Kasumi-1 (cell line): ENCODE measurements around the gene CTCF.
"Not testable (repeated sequence)": the region's sequence is repeated elsewhere in the genome, so short reads cannot be mapped to it uniquely, and the experiment has no call there.

Experiments used
- DNase-seq, 2 experiments: peaks; one replicate each; lab custom pipeline; 2025; lab: John Stamatoyannopoulos, UW

CTCF gene

GRCh38 chr16:67533987-67534386 is 28.3 kb upstream of the CTCF start:
- DNase-seq = not testable (repeated sequence)

DNA sequence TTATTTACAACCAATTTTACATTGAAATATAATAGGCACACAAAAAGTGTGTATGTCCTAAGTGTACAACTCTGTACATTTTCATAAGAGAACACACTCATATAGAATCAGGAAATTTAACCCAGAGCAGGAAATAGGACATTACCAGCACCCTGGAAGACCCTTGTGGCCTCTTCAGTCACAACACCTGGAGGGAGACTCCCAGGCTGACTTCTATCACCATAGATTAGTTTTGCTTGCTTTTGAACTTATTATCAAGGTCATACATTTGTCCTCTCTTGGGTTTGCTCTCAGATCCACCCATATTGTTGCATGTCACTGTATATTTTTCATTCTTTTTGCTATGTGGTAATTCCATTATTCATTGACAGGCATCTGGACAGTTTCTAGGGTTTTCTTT is 27.9 kb upstream of the CTCF start:
- no peak for DNase-seq

DNA sequence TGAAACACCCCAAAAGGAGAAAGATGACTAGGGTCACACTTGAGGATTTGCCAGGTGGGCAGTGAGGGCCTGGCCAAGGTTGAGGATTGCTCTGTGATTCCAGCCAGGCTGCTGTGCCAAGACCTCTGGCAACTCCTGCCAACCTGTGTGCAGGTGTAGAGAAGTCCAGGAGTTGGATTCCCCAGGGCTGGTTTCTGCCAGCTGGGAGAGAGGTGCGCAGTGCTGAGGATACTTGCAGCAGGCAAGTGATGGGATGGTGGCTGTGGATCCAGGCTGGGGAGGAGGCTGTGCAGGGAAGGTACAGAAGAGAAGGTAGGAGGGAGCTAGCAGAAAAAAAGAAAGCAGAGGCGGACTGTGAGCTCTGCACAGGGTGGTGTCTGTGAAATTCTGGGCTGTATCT is 27.1 kb upstream of the CTCF start:
- no peak for DNase-seq

DNA sequence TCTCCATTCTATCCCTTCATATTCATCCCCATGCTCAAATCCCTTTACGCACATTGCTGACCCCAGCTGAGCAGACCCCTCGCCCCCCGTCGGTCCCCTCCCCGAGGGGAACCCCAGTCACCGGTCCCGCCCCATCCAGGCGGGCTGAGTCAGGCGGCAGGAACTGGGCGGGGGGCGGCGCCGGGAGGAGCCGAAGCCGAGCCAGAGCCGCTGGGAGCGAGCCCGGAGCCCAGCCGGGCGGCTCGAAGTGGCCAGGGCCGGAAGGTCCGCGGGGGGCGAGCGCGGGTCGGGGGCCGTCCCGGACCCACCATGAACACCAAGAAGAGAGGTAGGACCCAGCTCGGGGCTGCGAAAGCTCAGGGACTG is 25.1 kb upstream of the CTCF start:
- DNase-seq = peak in 1 of 2 experiments; percentile 28

GRCh38 chr16:67537636-67538591 is 24.4 kb upstream of the CTCF start:
- no peak for DNase-seq

DNA sequence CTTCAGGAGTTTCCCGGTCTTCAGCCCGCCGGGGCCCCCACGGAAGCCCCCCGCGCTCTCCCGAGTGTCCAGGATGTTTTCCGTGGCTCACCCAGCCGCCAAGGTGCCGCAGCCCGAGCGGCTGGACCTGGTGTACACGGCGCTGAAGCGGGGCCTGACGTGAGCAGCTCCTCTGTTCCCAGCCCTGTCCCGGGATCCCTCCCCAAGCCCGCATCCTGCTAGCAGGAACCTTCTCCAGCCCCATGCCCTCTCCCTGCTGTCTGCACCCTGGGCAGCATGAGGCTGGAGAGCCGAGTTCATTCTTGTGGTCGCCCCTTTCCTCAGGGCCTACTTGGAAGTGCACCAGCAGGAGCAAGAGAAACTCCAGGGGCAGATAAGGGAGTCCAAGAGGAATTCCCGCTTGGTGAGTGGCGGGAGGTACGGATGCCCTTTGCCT is 23.6 kb upstream of the CTCF start:
- no peak for DNase-seq

DNA sequence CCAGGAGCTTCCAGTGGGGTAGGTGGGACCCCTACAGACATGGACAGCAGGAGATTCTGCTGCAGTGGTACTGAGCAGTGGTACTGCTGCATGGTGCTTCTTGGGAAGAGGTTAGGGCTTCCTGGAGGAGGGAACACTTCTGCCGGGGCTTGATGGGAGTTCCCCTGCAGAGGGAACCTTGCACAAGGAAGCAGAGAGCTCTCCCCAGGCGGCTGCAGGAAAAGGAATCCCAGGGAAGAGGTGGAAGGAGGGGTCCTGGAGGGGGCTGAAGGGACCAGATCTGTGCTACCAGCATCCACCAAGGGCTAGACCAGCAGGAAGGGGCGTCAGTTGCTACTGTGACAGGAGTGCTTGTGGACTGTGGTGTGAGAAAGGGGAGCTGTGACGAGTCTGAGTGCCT is 23.1 kb upstream of the CTCF start:
- DNase-seq = no peak

- DNase-seq = no peak
Observed at GRCh38 chr16:67539691-67540635, 22.4 kb upstream of the CTCF start.

DNA sequence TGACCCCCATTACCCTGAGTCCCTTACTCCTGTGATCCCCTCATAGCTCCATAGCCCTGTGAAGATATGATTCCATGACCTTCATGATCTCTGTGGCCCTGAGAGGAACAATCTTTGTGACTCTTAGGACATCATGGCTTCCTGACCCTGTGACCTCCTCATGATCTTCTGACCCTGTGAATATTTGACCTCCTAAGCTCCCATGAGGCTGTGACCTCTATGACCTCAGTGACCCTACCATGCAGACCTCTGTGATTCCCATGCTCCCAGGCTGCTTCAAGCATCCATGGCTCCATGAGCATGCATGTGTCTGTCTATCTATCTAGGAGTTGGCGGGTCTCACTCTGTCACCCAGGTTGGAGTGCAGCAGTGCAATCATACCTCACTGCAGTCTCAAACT is 21.6 kb upstream of the CTCF start:
- DNase-seq = no peak

- no peak for DNase-seq
Observed at GRCh38 chr16:67541391-67542263, 20.7 kb upstream of the CTCF start.

- peak in 1 of 2 experiments; percentile 23 for DNase-seq
Observed at GRCh38 chr16:67542464-67542863, 19.9 kb upstream of the CTCF start.

- no peak for DNase-seq
Observed at GRCh38 chr16:67543036-67543435, 19.3 kb upstream of the CTCF start.

DNA sequence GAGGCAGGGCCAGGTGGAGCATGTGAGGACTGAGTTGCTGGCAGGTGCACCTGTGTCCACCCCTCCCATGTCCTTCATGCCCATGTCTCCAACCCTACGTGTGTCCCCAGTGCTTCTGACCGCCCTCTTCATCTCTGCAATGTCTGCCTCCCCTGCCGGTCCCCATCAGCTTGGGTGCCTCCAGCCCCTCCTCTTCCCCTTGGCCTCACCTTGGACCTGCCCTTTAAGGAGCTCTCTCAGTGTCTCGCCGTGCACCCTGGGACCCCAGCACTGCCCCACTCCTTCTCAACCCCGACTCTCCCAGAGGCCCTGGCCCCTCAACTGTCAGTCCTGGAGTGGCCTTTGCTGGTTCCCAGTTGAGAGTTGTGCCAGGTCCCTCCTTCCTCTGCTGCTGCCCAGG is 18.7 kb upstream of the CTCF start:
- DNase-seq = no peak

DNA sequence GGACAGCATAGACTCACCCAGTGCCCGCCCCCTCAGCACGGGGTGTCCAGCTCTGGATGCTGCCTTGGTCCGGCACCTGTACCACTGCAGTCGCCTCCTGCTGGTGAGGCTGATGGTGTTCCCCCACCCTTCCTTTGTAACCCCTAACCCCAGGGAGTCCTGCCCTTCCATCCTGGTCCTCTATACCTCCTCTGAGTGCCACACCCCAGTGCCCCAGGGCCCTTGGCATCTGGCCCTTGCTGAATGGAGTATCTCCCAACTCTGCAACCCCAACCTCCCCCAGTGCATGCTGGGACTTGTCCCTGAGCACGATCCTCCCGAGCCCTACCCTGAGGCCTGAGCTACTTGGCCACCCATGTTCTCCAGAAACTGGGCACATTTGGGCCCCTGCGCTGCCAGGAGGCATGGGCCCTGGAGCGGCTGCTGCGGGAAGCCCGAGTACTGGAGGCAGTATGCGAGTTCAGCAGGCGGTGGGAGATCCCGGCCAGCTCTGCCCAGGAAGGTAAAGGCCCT is 17.9 kb upstream of the CTCF start:
- no peak for DNase-seq

DNA sequence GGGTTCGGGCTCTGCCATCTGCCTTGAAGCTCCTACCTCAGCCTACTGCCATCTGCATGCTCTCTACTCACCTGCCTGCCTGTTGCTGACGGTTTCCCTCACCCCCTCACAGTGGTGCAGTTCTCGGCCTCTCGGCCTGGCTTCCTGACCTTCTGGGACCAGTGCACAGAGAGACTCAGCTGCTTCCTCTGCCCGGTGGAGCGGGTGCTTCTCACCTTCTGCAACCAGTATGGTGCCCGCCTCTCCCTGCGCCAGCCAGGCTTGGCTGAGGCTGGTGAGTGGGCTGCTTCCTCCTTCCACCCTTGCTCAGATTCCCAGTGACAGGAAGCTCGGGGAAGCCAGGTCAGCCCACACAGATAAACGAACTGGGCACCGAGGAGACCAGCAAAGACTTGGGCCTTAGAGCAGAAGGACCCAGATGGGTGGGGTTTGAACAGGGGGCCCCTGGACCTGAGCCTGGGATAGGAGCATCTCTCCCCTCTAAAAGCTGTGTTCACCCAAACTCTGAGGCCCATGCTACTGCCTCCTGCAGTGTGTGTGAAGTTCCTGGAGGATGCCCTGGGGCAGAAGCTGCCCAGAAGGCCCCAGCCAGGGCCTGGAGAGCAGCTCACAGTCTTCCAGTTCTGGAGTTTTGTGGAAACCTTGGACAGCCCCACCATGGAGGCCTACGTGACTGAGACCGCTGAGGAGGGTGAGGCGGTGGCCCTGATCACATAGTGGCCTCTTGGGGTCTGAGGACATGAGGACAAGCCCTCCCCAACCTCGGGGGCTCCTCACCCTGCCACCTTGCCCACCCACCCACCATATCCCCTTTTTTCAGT is 17.3 kb upstream of the CTCF start:
- DNase-seq = no peak

DNA sequence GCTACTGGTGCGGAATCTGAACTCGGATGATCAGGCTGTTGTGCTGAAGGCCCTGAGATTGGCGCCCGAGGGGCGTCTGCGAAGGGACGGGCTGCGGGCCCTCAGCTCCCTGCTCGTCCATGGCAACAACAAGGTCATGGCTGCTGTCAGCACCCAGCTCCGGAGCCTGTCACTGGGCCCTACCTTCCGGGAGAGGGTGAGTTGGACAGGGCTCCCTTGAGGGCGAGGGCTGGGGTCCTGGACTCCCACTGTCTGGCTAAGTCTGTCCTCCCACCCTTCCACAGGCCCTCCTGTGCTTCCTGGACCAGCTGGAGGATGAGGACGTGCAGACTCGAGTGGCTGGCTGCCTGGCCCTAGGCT is 16.7 kb upstream of the CTCF start:
- DNase-seq = no peak

- DNase-seq = no peak
Observed at GRCh38 chr16:67546091-67546501, 16.2 kb upstream of the CTCF start.

- peak; percentile 75 to 76 for DNase-seq
Observed at GRCh38 chr16:67546761-67547422, 15.4 kb upstream of the CTCF start.

DNA sequence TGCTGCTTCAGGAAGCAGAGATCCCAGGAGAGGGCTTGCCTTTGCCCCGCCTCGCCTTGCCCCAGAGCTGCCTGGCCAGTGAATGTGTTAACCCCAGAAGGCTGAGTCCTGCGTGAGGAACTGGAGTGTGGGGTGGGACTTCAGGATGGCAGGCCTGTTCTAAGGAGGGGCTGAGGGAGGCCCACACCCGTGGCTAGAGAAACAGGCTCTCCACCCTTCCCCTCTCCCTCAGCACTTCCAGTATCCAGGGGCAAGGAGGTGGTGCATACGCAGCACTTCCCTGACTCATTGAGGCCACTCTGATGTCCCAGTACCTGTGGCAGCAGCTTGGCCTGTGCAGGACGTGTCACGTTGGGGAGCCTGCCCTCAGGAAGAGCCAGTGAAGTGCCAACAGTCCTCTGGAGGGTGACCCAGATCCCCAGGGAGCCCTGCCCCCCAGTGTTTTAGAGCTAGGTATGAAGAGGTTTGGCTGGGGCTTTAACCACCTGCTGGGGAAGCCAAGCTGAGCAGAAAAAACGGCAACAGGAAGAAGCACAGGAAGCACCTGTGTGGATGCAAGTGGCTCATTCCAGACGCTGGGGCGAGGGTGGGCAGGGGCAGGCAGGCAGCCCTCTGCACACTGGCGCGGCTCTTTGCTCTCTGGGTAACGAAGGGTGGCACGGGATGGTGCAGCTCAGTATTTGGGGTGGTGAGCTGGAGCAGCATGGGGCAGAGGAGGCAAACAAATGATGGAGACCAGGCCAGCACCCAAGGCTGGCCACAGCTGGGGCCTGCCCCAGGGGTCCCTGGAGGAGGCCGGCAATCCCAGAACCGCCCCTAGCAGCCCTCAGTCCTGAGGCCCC is 14.7 kb upstream of the CTCF start:
- DNase-seq = peak; percentile 66 to 71
